GM21515 (cell line): ENCODE measurements around the gene AQP10.
"Not testable (repeated sequence)": the region's sequence is repeated elsewhere in the genome, so short reads cannot be mapped to it uniquely, and the experiment has no call there.

Experiments
- ATAC-seq: cut with Tn5 transposase; IDR thresholded peaks from one replicate; pipeline ENCODE4 v1.9.1; 2021; ENCODE audit not compliant: unreplicated experiment

The AQP10 gene, protein sequence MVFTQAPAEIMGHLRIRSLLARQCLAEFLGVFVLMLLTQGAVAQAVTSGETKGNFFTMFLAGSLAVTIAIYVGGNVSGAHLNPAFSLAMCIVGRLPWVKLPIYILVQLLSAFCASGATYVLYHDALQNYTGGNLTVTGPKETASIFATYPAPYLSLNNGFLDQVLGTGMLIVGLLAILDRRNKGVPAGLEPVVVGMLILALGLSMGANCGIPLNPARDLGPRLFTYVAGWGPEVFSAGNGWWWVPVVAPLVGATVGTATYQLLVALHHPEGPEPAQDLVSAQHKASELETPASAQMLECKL

DNA sequence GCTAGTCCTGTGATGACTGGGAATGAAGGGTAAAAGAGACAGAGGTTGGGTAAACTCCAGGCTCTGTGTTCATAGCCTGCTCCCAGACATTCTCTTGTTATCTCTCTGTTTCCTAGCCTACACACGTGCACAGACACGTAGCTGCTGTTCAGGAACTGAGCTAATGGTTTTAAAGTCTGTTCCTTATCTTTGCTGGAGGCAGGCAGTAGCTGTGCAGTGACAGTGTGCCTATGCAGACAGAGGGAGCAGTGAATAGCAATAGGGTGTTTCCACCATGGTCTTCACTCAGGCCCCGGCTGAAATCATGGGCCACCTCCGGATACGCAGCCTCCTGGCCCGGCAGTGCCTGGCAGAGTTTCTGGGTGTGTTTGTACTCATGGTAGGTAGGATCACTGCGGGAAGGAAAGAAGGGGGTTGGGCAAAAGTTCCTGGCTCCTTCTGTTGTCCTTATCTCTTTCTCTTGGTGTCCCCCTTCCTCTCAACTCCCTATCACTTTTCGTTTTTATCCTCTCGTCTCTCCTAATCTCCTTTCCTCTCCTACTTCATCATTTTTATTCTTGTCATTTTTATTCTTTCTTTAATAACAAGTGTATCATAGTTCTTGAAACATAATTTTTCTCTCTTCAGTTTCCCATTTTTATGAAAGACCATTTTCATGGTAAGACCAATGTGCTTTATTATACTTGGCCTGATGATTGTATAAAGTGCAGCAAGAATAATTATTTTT lies at the start of gene AQP10:
TSS of gene AQP10 (plus strand) at position 212 of the 727 bp plus-strand sequence. CDS start at position 275, 63 bp downstream.
- no peak for ATAC-seq

DNA sequence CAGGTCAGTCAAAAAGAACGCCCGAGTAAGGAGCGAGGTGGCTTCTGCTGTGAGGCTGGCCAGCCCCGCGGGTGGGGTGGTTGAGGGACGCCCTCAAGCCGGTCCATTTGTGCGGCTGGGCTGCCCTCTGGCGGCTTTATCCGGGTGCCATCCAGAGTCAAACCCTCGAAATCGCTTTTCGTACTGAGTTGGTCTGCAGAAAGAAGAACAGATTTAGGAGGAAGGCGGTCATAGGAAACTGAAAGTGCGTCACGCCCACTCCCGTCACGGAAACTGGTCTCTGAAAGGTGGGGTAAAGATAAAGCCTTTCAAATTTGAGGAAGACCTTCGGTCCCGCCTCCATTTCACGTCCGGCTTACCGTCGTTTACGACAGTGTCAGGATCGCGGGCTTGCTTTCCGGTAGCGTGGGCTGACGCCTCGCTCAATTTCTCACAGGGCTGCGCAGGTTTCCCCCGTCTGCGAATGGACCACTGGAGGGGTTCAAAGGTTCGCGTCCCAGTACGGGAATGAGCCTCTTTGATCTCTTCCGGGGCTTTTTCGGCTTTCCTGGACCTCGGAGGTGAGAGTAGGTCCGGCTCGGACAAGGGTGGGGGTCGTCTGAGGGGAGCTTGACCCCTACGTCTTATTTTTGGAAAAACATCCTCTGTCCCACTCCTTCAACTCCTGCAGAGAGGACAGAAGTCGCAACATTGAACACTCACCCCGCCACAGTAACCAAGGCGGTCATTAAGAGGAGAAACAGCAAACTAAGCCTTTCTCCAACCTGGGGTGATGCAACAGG lies 48.5 kb upstream of the AQP10 start, which contains the start of gene HAX1:
TSS of gene HAX1 (plus strand) at position 413 of the 782 bp plus-strand sequence. CDS start at position 508, 95 bp downstream.
- ATAC-seq: peak; percentile 85

DNA sequence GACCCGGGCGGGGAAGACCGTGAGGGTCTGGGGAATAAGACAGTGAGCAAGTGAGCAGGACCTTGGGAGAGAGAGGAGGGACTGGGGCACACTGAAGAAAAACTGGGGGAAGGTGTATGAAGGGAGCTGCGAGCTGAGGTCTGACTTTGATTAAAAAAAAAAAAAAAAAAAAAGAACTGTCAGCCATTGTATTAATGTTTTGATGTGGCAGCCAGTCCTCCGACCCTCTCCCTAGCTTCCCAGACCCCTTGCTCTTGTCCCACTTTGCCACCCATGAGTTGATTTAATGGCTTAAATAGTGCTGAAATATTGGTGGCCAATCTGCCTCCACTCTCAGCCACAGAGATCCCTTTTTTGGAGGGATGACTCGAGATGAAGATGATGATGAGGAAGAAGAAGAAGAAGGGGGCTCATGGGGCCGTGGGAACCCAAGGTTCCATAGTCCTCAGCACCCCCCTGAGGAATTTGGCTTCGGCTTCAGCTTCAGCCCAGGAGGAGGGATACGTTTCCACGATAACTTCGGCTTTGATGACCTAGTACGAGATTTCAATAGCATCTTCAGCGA lies 47.8 kb upstream of the AQP10 start:
- no peak for ATAC-seq

DNA sequence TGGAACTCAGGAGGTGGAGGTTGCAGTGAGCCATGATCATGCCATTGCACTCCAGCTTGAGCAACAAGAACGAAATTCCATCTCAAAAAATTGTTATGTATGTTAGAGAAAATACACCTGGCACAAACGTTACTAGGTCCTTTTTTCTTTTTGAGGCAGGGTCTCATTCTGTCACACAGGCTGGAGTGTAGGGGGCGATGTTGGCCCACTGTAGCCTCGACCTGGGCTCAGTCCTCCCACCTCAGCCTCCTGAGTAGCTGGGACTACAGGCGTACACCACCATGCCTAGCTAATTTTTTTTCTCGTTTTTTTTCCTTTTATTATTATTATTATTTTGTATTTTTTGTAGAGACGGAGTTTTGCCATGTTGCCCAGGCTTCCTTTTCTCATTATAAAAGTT lies 44.1 kb upstream of the AQP10 start:
- ATAC-seq: no peak

DNA sequence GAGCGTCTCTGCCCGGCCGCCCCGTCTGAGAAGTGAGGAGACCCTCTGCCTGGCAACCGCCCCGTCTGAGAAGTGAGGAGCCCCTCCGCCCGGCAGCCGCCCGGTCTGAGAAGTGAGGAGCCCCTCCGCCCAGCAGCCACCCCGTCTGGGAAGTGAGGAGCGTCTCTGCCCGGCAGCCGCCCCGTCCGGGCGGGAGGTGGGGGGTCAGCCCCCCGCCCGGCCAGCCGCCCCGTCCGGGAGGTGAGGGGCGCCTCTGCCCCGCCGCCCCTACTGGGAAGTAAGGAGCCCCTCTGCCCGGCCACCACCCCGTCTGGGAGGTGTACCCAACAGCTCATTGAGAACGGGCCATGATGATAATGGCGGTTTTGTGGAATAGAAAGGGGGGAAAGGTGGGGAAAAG lies 33.3 kb upstream of the AQP10 start:
- not testable (repeated sequence) for ATAC-seq

DNA sequence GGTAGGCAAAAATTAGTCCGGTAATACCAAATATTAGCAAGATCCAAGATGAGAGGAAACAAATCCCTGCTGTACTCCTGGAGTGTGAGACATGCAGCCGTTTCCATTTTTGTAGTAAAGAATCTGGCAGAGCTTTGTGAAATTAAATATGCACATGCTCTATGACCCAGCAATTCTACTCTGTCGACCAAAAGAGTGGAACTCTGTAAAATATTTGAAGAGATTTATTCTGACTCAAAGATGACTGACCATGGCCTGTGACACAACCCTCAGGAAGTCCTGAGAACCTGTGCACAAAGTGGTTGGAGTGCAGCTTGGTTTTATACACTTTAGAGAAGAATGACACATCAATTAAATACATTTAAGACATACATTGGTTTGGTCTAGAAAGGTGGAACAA lies 32.2 kb upstream of the AQP10 start:
- no peak for ATAC-seq

DNA sequence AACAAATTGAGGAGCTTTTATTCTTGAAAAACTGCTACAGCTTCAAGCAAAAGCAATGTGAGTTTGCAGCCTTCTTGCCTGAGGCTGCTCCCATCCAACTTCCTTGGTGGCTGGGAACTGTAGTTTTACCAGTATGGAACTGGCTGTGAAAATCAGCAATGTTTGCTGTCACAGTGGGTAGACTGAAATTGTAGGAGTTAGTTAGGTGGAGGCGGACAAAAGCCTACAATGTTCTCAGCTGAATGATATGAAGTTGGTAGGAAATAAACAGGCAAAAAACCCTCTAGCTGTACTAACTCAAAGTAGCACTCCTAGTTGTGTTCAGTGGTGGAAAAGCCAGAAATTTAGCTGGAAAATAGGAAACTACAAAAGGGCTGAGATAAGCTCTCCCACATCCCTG lies 30.0 kb upstream of the AQP10 start:
- no peak for ATAC-seq

DNA sequence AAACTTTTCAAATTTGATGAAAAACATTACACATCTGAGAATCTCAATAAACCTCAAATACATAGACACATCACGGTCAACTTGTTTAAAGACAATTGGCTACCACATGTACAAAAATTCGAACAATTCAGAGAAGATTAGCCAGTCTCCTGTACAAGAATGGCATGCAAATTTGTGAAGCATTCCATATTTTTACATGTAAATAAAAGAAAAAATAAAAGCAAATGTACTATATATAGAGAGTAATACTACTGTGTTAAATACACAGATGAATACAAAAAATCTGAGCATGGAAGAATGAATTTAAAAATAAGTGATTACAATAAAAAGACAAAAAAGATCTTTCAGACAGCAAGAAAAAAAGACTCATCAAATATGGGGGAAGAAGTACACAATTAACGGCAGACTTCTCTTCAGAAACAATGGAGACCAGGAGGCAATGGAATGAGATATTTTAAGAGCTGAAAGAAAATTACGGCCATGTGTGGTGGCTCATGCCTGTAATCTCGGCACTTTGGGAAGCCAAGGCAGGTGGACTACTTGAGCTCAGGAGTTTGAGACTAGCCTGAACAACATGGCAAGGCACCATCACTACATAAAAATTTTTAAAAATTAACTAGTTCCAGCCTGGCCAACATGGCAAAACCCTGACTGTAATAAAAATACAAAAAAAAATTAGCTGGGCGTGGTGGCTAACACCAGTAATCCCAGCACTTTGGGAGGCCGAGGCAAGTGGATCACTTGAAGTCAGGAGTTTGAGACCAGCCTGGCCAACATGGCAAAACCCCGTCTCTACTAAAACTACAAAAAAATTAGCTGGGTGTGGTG lies 25.3 kb upstream of the AQP10 start:
- no peak for ATAC-seq

DNA sequence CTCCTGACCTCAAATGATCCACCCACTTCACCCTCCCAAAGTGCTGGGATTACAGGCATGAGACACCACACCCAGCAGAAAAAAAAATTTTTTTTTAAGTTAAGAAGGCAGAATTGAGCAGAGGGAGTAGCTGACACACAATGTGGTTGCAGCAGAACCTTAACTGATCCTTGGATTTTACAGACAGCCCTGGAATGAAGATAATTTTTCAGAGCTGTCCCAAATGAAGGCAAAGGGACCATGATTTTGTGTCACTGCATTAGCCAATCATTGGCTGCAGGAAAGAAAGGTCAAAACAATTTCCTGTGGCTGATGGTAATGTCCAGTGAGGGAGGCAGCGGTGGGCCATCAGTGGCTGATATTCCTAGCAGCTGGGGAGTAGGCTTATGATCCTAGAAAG lies 19.3 kb upstream of the AQP10 start:
- no peak for ATAC-seq

DNA sequence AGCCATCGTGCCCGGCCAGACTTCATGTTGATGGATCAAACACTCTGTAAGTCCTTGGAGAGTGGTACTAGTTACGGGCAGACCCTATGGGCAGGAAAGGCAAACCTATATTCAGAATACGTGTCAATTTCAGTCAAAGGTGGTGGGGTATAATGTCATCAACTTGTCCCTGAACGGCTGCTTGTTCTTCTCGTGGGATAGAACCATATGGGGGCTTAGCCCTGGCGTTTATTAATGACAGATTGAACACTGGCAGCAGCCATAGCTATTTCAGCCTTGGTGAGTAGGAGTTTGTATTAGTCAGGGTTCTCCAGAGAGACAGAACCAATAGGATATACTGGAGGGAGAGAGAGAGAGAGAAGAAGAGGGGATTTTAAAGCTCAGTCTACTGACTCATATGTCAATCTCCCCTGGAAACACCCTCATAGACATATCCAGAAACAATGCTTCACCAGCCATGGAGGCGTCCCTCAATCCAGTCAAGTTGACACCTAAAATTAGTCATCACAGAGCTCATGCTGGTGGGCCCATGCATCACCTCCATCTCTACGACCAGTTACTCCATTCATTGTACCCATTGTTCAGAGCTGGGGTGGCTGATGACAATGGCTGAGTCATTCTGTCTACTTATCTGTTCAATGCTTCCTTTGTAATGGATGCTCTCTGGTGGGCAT lies 16.1 kb upstream of the AQP10 start:
- no peak for ATAC-seq

DNA sequence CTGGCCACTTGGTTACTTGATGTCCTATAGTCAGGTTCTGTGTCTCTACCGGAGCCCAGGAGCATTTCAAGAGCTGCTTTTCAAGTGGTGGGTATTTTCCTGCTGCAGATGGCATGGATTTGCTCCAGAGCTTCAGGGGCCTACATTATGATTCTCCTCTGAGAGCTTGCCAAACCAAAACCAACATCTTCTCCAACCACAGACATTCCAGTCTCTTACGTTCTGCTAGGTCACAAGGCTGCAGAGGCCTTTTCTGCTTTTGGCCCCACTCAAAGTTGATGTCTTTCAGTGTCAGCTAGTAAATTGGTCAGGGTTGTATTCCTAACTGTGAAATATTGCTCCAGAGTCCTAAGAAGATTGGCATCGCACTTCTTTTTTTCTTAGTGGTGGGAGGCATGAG lies 14.7 kb upstream of the AQP10 start:
- no peak for ATAC-seq

DNA sequence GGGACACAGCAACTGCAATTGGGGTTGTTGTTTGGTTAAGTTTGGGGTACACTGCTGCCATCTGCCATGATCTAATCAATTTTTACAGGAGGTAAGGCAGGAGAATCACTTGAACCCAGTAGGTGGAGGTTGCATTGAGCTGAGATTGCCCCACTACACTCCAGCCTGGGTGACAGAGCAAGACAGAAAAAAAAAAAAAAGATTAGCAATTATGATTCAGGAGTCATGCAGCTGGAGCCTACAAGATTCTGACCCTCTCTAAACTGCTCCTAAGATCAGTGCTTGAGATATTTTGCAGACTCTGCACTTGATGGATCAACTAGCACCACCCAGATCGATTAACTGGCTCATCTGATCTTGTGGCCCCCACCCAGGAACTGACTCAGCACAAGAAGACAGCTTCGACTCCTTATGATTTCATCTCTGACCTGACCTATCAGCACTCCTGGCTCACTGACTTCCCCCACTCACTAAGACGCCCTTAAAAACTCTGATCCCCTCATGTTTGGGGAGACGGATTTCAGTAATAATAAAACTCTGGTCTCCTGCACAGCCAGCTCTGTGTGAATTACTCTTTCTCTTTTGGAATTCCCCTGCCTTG lies 13.1 kb upstream of the AQP10 start:
- not testable (repeated sequence) for ATAC-seq

DNA sequence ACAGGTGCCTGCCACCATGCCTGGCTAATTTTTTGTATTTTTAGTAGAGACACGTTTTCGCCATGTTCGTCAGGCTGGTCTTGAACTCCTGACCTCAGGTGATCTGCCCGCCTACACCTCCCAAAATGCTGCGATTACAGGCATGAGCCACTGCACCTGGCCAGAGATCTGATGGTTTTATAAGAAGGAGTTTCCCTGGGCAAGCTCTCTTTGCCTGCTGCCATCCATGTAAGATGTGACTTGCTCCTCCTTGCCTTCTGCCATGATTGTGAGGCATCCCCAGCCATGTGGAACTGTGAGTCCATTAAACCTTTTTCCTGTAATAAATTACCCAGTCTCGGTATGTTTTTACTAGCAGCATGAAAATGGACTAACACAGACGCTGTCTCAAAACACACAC lies 11.8 kb upstream of the AQP10 start:
- ATAC-seq: not testable (repeated sequence)

DNA sequence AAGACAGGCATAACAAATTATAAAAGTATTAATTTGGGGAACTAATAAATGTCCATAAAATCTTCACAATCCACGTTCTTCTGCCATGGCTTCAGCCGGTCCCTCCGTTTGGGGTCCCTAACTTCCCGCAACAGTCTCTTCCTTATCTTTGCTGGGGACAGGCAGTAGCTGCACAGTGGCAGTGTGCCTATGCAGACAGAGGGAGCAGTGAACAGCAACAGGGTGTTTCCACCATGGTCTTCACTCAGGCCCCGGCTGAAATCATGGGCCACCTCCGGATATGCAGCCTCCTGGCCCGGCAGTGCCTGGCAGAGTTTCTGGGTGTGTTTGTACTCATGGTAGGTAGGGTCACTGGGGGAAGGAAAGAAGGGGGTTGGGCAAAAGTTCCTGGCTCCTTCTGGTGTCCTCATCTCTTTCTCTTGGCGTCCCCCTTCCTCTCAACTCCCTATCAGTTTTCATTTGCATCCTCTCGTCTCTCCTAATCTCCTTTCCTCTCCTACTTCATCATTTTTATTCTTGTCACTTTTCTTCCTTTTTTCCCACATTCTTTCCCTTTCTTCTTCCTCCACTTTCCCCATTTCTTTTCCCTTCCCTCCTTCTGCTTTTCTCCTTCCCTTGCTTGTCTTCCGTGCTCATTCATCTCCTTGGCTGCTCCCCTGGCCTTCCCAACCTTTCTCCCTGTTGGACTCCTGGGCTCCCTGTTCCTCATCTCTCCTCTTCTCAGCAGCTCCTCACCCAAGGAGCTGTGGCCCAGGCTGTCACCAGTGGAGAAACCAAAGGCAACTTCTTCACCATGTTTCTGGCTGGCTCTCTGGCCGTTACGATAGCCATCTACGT lies 8.4 kb upstream of the AQP10 start:
- ATAC-seq: not testable (repeated sequence)

DNA sequence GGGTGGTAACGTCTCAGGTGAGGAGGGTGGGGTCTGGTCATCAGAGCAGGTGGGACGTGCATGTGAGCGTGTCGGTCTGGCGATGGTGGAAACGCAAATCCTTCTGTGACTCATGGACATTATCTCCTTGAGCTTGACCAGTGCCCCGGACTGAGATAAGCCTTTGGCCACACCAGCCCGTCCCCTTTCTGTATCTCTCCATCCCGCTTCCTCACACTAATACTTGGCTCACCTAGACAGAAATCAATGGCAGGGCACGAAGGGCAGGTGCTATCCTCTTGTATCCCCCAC lies 7.9 kb upstream of the AQP10 start:
- ATAC-seq: no peak

DNA sequence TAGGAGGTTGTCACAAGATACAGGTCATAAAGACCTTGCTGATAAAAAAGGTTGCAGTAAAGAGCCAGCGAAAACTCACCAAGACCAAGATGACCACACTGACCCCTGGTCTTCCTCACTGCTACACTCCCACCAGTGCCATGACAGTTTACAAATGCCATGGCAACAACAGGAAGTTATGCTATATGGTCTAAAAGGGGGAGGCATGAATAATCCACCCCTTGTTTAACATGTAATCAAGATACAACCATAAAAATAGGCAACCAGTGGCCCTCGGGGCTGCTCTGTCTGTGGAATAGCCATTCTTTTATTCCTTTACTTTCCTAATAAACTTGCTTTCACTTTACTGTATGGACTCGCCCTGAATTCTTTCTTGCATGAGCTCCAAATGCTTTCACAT lies 6.7 kb upstream of the AQP10 start:
- ATAC-seq: not testable (repeated sequence)

DNA sequence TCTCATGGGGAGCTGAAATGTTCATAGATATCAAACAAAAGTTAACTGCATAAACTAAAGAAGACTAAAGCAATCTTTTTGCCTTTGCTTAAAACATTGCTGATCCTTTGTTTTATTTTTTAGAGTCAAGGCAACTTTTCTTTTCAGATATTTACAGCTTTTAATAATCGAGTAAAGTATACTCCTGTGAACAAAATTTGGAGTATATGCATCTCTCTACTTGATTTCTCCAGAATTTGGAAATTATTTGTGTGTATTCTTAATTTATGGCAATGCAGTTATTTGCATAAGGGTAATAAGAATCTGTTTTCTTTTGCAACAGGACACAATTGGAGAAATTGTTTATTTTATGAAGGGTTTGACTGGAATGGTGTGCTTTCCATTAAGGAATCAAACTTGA lies 4.2 kb upstream of the AQP10 start:
- no peak for ATAC-seq

DNA sequence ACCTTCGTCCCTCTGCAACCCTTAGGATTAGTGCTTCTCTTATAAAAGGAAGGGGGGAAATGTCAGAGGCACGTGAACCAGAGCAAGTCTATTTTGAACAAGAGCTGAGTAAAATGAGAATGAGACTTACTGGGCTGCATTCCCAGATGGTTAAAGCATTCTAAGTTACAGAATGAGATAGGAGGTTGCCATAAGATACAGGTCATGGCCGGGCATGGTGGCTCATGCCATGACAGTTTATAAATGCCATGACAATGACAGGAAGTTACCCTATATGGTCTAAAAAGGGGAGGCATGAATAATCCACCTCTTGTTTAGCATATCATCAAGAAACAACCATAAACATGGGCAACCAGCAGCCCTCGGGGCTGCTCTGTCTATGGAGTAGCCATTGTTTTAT lies 2.5 kb upstream of the AQP10 start:
- no peak for ATAC-seq

DNA sequence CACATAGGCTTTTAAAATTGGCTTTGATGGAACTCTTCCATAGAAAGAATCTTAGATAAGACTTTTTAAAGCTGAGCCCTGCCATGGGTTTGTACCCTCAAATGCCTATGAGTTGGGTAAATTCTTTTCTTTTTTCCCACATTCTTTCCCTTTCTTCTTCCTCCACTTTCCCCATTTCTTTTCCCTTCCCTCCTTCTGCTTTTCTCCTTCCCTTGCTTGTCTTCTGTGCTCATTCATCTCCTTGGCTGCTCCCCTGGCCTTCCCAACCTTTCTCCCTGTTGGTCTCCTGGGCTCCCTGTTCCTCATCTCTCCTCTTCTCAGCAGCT lies 679 bp downstream of the AQP10 start:
- not testable (repeated sequence) for ATAC-seq
